IMR-90 (cell line): Measurements from ENCODE around the gene PLPP4.

Source experiments
- CEBPB ChIP-seq: IDR thresholded peaks from 2 replicates; pipeline ENCODE4 v1.6.1; 2012; ENCODE audit warnings: low read depth, low read length, improper control_type of control experiment
- RAD21 ChIP-seq: IDR thresholded peaks from 2 replicates; pipeline ENCODE4 v1.6.1; 2012; ENCODE audit warnings: low read length, improper control_type of control experiment
- RCOR1 ChIP-seq: IDR thresholded peaks from 2 replicates; pipeline ENCODE4 v1.6.1; 2012; ENCODE audit warnings: mild to moderate bottlenecking, low read length, improper control_type of control experiment; ENCODE audit not compliant: insufficient replicate concordance
- TF ChIP-seq, protein P1 (sequence below): conservative IDR thresholded peaks from 2 replicates; pipeline ENCODE4 v1.5.1; 2012; ENCODE audit warnings: mild to moderate bottlenecking, low read depth, low read length, improper control_type of control experiment

DNA sequence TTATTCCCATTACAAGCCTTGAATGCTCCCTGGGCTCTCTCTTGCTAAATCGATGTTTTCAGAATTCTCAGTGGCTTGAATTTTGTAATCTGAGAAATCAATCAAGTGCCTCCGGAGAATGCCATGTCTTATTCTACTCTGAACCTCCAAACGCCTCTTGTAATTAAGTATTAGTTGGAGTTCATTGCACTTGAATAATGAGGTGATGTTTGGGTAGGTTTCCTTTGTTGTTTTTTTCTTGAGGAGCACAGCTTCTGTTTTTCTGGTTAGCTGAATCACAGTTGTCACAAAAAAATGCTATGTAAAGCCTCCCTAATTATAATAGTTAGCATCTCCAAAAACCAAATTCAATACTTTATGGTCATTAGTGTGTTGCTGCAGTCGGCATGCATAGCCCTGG, 100.3 kb downstream of the PLPP4 start:
- TF ChIP-seq RAD21: no peak
- TF ChIP-seq RCOR1: no peak
- no peak for TF ChIP-seq CEBPB
- TF ChIP-seq, protein P1, sequence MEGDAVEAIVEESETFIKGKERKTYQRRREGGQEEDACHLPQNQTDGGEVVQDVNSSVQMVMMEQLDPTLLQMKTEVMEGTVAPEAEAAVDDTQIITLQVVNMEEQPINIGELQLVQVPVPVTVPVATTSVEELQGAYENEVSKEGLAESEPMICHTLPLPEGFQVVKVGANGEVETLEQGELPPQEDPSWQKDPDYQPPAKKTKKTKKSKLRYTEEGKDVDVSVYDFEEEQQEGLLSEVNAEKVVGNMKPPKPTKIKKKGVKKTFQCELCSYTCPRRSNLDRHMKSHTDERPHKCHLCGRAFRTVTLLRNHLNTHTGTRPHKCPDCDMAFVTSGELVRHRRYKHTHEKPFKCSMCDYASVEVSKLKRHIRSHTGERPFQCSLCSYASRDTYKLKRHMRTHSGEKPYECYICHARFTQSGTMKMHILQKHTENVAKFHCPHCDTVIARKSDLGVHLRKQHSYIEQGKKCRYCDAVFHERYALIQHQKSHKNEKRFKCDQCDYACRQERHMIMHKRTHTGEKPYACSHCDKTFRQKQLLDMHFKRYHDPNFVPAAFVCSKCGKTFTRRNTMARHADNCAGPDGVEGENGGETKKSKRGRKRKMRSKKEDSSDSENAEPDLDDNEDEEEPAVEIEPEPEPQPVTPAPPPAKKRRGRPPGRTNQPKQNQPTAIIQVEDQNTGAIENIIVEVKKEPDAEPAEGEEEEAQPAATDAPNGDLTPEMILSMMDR: no peak
